HepG2 (cell line): ENCODE results near the gene RANBP6. TPM values are rescaled to one million over a fixed set of nuclear protein-coding genes. Genes with fewer than 3 reads are reported as not detected.

Experiments
- FOXM1 ChIP-seq: sonication (generic); formaldehyde crosslinking; IDR thresholded peaks from 2 replicates; pipeline ENCODE4 v1.5.0; 2020; ENCODE audit warnings: missing genetic modification reagents
- FUBP1 ChIP-seq: sonication (generic); formaldehyde crosslinking; IDR thresholded peaks from 2 replicates; pipeline ENCODE4 v1.5.1; 2020; ENCODE audit warnings: missing genetic modification reagents, mild to moderate bottlenecking, borderline replicate concordance
- GATAD2A ChIP-seq: IDR thresholded peaks from 2 replicates; pipeline ENCODE4 v1.6.1; 2016
- GLMP ChIP-seq: sonication (generic); formaldehyde crosslinking; IDR thresholded peaks from 2 replicates; pipeline ENCODE4 v1.9.0; 2021; ENCODE audit warnings: missing genetic modification reagents, mild to moderate bottlenecking, borderline replicate concordance
- GPN1 ChIP-seq: sonication (generic); formaldehyde crosslinking; IDR thresholded peaks from 2 replicates; pipeline ENCODE4 v1.5.1; 2020; ENCODE audit warnings: missing genetic modification reagents, borderline replicate concordance
- HOXA5 ChIP-seq: sonication (generic); formaldehyde crosslinking; IDR thresholded peaks from 2 replicates; pipeline ENCODE4 v1.4.0; 2020; ENCODE audit warnings: missing genetic modification reagents
- IRF2 ChIP-seq: IDR thresholded peaks from 2 replicates; pipeline ENCODE4 v1.6.1; 2018; ENCODE audit warnings: missing genetic modification reagents, missing compliant biosample characterization
- MLLT10 ChIP-seq: sonication (generic); formaldehyde crosslinking; IDR thresholded peaks from 2 replicates; pipeline ENCODE4 v1.4.0; 2020; ENCODE audit warnings: missing genetic modification reagents
- NFRKB ChIP-seq: fragments of 450-650 bp; IDR thresholded peaks from 2 replicates; pipeline ENCODE4 v1.6.1; 2017
- NONO ChIP-seq, 2 experiments: fragments of 450-650 bp in 1 of 2; sonication (generic) in 1 of 2; formaldehyde crosslinking in 1 of 2; IDR thresholded peaks in 1 of 2; conservative IDR thresholded peaks in 1 of 2; 2 replicates each; pipeline versions ENCODE4 v1.6.1 to v1.8.0; 2017 to 2022; ENCODE audit warnings: mild to moderate bottlenecking in 1 of 2, missing genetic modification reagents in 1 of 2, moderate library complexity in 1 of 2
- NR1H2 ChIP-seq: sonication (generic); formaldehyde crosslinking; IDR thresholded peaks from 2 replicates; pipeline ENCODE4 v1.8.1; 2022; ENCODE audit warnings: low read depth, missing genetic modification reagents, borderline replicate concordance
- PAXIP1 ChIP-seq: sonication (generic); formaldehyde crosslinking; conservative IDR thresholded peaks from 2 replicates; pipeline ENCODE4 v1.4.0; 2020; ENCODE audit warnings: mild to moderate bottlenecking, missing genetic modification reagents, moderate library complexity
- RFXAP ChIP-seq: sonication (generic); formaldehyde crosslinking; IDR thresholded peaks from 2 replicates; pipeline ENCODE4 v1.4.0; 2020; ENCODE audit warnings: missing genetic modification reagents, borderline replicate concordance
- SP5 ChIP-seq: IDR thresholded peaks from 2 replicates; pipeline ENCODE4 v1.6.1; 2016; ENCODE audit warnings: low read depth, borderline replicate concordance
- ZFP91 ChIP-seq: sonication (generic); formaldehyde crosslinking; IDR thresholded peaks from 2 replicates; pipeline ENCODE4 v1.9.0; 2022; ENCODE audit warnings: missing genetic modification reagents, mild to moderate bottlenecking, borderline replicate concordance
- ZNF44 ChIP-seq: sonication (generic); formaldehyde crosslinking; IDR thresholded peaks from 2 replicates; pipeline ENCODE4 v1.5.1; 2020; ENCODE audit warnings: mild to moderate bottlenecking, missing genetic modification reagents
- ZNF580 ChIP-seq: IDR thresholded peaks from 2 replicates; pipeline ENCODE4 v1.6.1; 2016; ENCODE audit warnings: low read depth, borderline replicate concordance
- ZNF614 ChIP-seq: IDR thresholded peaks from 2 replicates; pipeline ENCODE4 v1.6.1; 2018; ENCODE audit warnings: missing biosample characterization, missing genetic modification reagents, inconsistent platforms, borderline replicate concordance
- ZNF766 ChIP-seq: sonication (generic); formaldehyde crosslinking; IDR thresholded peaks from 2 replicates; pipeline ENCODE4 v1.5.0; 2020; ENCODE audit warnings: missing genetic modification reagents, borderline replicate concordance
- ZSCAN31 ChIP-seq: sonication (generic); formaldehyde crosslinking; IDR thresholded peaks from 2 replicates; pipeline ENCODE4 v1.5.0; 2020; ENCODE audit warnings: low read depth, mild to moderate bottlenecking, missing genetic modification reagents
- polyA plus RNA-seq, 8 experiments: library from polyadenylated mRNA; depleted of rRNA in 3 of 8; stranded (reverse) in 7 of 8; unstranded in 1 of 8; fragments of >200 nt; fragmentation: Illumina TruSeq in 4 of 8; extraction: Trizol in 4 of 8; gene quantifications; 2 replicates each; pipeline versions ENCODE4 v1.2.1 to v1.2.3, GENCODE V29; 2011 to 2016; ENCODE audit warnings: low read depth in 4 of 8, missing spikeins in 1 of 8, mixed read lengths in 1 of 8; ENCODE audit not compliant: insufficient read depth in 1 of 8
- total RNA-seq, 5 experiments: library from RNA; depleted of rRNA; stranded (reverse); fragments of >200 nt; fragmentation: Illumina TruSeq; extraction: Trizol; gene quantifications; 2 replicates each; pipeline ENCODE4 v1.2.3, GENCODE V29; 2016; ENCODE audit warnings: low read depth in 1 of 5

Gene RANBP6
- total and polyA plus RNA-seq, 2 of the 13 experiments (the other 11 are each of a cell fraction or from before 2014, with no cell fraction given): 7.5 to 26.0 TPM

- TF ChIP-seq NONO (IDR thresholded peaks at IDR 0.05): no peak
- TF ChIP-seq NONO (CRISPR knock-in tag; conservative IDR thresholded peaks at IDR 0.05): peak; percentile 90
- TF ChIP-seq NR1H2 (CRISPR knock-in tag): no peak
- TF ChIP-seq ZNF44 (CRISPR knock-in tag): no peak; the same call in 1 of the 2 replicates
- peak; percentile 66 for TF ChIP-seq RFXAP (CRISPR knock-in tag)
- peak; percentile 52; the same call in 1 of the 2 replicates for TF ChIP-seq GATAD2A (CRISPR knock-in tag)
- no peak for TF ChIP-seq MLLT10 (CRISPR knock-in tag)
- TF ChIP-seq FOXM1 (CRISPR knock-in tag): no peak
- 0 out of 2 replicates have a peak, but pooled peaks have one; percentile 44 for TF ChIP-seq HOXA5 (CRISPR knock-in tag)
- TF ChIP-seq NFRKB: 0 out of 2 replicates have a peak, but pooled peaks have one; percentile 50
- TF ChIP-seq ZSCAN31: peak; percentile 63
- TF ChIP-seq ZFP91: peak; percentile 62; the same call in 1 of the 2 replicates
- no peak; the same call in 1 of the 2 replicates for TF ChIP-seq SP5 (CRISPR knock-in tag)
- TF ChIP-seq PAXIP1 (CRISPR knock-in tag): peak; percentile 13; the same call in 1 of the 2 replicates
- no peak for TF ChIP-seq ZNF766
- TF ChIP-seq GPN1: no peak
- peak; percentile 80; the same call in 1 of the 2 replicates for TF ChIP-seq IRF2 (CRISPR knock-in tag)
- no peak for TF ChIP-seq GLMP (CRISPR knock-in tag)
- 0 out of 2 replicates have a peak, but pooled peaks have one; percentile 59 for TF ChIP-seq ZNF614 (CRISPR knock-in tag)
- TF ChIP-seq ZNF580 (CRISPR knock-in tag): peak; percentile 55; the same call in 1 of the 2 replicates
- TF ChIP-seq FUBP1 (CRISPR knock-in tag): no peak
These were observed at the start of gene RANBP6 (continued) for GRCh38 chr9:6015278-6016157.
